Measurements from ENCODE around the gene DENND10.

DENND10 gene

GRCh38 chr10:119115926-119116325 is 12.0 kb downstream of the DENND10 start:
- DNase-seq (ENCODE audit: extremely low spot score), result no peak
- CTCF ChIA-PET, result no interaction called here
- TF ChIP-seq ZNF384 (IDR thresholded peaks at IDR 0.05) (no peak), ELF4 (IDR thresholded peaks at IDR 0.05) (no peak), FOXA1 (IDR thresholded peaks at IDR 0.05) (no peak), CTBP1 (IDR thresholded peaks at IDR 0.05; ENCODE audit: borderline replicate concordance) (no peak), ARNT (IDR thresholded peaks at IDR 0.05) (no peak), L3MBTL2 (conservative IDR thresholded peaks at IDR 0.05) (no peak), SP1 (IDR thresholded peaks at IDR 0.05) (no peak), HDGF (IDR thresholded peaks at IDR 0.05; ENCODE audit: borderline replicate concordance) (no peak), NFRKB (IDR thresholded peaks at IDR 0.05) (no peak), SUZ12 (IDR thresholded peaks at IDR 0.05) (no peak), TARDBP (IDR thresholded peaks at IDR 0.05) (no peak), FOXK2 (IDR thresholded peaks at IDR 0.05) (no peak), FOXM1 (IDR thresholded peaks at IDR 0.05; ENCODE audit: borderline replicate concordance) (no peak), PKNOX1 (IDR thresholded peaks at IDR 0.05) (no peak), LEF1 (IDR thresholded peaks at IDR 0.05; ENCODE audit: borderline replicate concordance) (no peak), BHLHE40 (IDR thresholded peaks at IDR 0.05; ENCODE audit: borderline replicate concordance) (no peak)
- POLR2A ChIA-PET, result interaction anchor here (1.0 kb wide), 1 partner anchor 12 kb away, joined by 4 read pairs; the partner anchor contains the start of gene DENND10

DNA sequence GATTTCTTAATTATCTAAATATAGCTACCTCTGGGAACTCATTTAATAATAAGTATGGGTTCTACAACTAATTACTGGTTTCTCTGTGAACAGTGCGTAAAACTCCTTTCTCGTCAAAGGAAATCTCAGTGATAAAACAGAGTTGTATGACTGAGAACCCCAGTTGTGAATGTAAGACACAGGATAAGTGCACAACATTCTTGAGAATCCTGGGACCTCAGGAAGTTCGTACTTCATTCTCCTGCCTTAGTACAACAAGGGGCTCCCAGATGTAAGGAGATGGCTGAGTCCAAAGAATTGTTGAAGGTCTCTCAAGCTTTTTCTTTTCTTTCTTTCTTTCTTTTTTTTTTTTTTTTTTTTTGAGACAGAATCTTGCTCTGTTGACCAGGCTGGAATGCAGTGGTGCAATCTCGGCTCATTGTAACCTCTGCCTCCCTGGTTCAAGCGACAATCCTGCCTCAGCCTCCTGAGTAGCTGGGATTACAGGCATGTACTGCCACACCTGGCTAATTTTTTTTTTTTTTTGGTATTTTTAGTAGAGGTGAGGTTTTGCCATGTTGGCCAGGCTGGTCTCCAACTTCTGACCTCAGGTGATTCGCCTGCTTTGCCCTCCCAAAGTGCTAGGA is 12.5 kb downstream of the DENND10 start:
- ChIA-PET CTCF (no interaction called here), POLR2A (interaction anchor here (1.0 kb wide), 1 partner anchor 12 kb away, joined by 4 read pairs; the partner anchor contains the start of gene DENND10)
- no peak for DNase-seq (ENCODE audit: extremely low spot score)
- TF ChIP-seq FOXM1 (IDR thresholded peaks at IDR 0.05; ENCODE audit: borderline replicate concordance) (no peak), ELF4 (IDR thresholded peaks at IDR 0.05) (no peak), PKNOX1 (IDR thresholded peaks at IDR 0.05) (no peak), CTBP1 (IDR thresholded peaks at IDR 0.05; ENCODE audit: borderline replicate concordance) (no peak), FOXK2 (IDR thresholded peaks at IDR 0.05) (no peak), SP1 (IDR thresholded peaks at IDR 0.05) (no peak), NFRKB (IDR thresholded peaks at IDR 0.05) (no peak), L3MBTL2 (conservative IDR thresholded peaks at IDR 0.05) (no peak), ZNF384 (IDR thresholded peaks at IDR 0.05) (no peak), ARNT (IDR thresholded peaks at IDR 0.05) (no peak), FOXA1 (IDR thresholded peaks at IDR 0.05) (no peak), TARDBP (IDR thresholded peaks at IDR 0.05) (no peak), LEF1 (IDR thresholded peaks at IDR 0.05; ENCODE audit: borderline replicate concordance) (no peak), SUZ12 (IDR thresholded peaks at IDR 0.05) (no peak), BHLHE40 (IDR thresholded peaks at IDR 0.05; ENCODE audit: borderline replicate concordance) (no peak), HDGF (IDR thresholded peaks at IDR 0.05; ENCODE audit: borderline replicate concordance) (no peak)

DNA sequence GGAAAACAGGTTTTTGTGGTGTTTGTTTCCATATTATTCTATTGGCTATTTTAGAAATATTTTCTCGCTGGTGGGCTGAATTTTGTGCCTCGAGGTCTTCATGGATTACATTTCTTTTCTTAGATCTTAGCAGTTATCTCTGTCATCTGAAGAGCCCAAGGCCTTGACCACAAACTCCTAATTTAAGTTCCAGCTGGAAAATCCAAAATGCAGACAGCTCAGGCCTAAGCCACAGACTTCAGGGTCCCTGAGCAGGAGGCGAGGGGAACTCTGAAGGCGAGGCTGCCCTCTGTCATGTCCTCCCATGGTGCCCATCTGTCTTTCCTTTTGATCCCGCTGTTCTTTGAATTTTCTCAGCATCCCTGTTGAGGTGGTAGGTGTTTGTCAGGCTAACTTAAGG is 14.3 kb downstream of the DENND10 start:
- ChIA-PET CTCF (no interaction called here), POLR2A (no interaction called here)
- no peak for DNase-seq (ENCODE audit: extremely low spot score)
- TF ChIP-seq HDGF (IDR thresholded peaks at IDR 0.05; ENCODE audit: borderline replicate concordance) (no peak), ARNT (IDR thresholded peaks at IDR 0.05) (no peak), ELF4 (IDR thresholded peaks at IDR 0.05) (no peak), SUZ12 (IDR thresholded peaks at IDR 0.05) (no peak), LEF1 (IDR thresholded peaks at IDR 0.05; ENCODE audit: borderline replicate concordance) (no peak), PKNOX1 (IDR thresholded peaks at IDR 0.05) (no peak), FOXK2 (IDR thresholded peaks at IDR 0.05) (no peak), L3MBTL2 (conservative IDR thresholded peaks at IDR 0.05) (no peak), CTBP1 (IDR thresholded peaks at IDR 0.05; ENCODE audit: borderline replicate concordance) (no peak), SP1 (IDR thresholded peaks at IDR 0.05) (no peak), BHLHE40 (IDR thresholded peaks at IDR 0.05; ENCODE audit: borderline replicate concordance) (no peak), NFRKB (IDR thresholded peaks at IDR 0.05) (no peak), ZNF384 (IDR thresholded peaks at IDR 0.05) (no peak)

DNA sequence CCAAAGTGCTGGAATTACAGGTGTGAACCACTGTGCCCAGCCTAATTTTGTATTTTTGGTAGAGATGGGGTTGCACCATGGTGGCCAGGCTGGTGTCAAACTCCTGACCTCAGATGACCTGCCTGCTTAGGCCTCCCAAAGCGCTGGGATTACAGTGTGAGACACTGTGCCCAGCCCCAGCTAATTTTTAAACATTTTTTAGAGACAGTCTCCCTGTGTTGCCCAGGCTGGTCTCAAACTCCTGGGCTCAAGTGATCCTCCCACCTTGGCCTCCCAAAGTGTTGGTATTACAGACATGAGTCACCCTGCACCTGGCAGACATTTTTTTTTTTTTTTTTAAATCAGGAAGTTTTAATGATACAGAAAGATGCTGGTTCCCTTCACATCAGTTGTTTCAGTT is 15.5 kb downstream of the DENND10 start:
- TF ChIP-seq L3MBTL2 (conservative IDR thresholded peaks at IDR 0.05) (no peak), CTBP1 (IDR thresholded peaks at IDR 0.05; ENCODE audit: borderline replicate concordance) (no peak), ARNT (IDR thresholded peaks at IDR 0.05) (no peak), FOXK2 (IDR thresholded peaks at IDR 0.05) (no peak), NFRKB (IDR thresholded peaks at IDR 0.05) (no peak), BHLHE40 (IDR thresholded peaks at IDR 0.05; ENCODE audit: borderline replicate concordance) (no peak), HDGF (IDR thresholded peaks at IDR 0.05; ENCODE audit: borderline replicate concordance) (no peak), SP1 (IDR thresholded peaks at IDR 0.05) (no peak), FOXM1 (IDR thresholded peaks at IDR 0.05; ENCODE audit: borderline replicate concordance) (no peak)
- POLR2A ChIA-PET, result no interaction called here
- DNase-seq (ENCODE audit: extremely low spot score), result no peak
- CTCF ChIA-PET, result no interaction called here

GRCh38 chr10:119120413-119120867 is 16.5 kb downstream of the DENND10 start:
- TF ChIP-seq FOXA1 (IDR thresholded peaks at IDR 0.05) (no peak), LEF1 (IDR thresholded peaks at IDR 0.05; ENCODE audit: borderline replicate concordance) (no peak), BHLHE40 (IDR thresholded peaks at IDR 0.05; ENCODE audit: borderline replicate concordance) (no peak), TARDBP (IDR thresholded peaks at IDR 0.05) (no peak), NFRKB (IDR thresholded peaks at IDR 0.05) (no peak), CTBP1 (IDR thresholded peaks at IDR 0.05; ENCODE audit: borderline replicate concordance) (no peak), SP1 (IDR thresholded peaks at IDR 0.05) (no peak), HDGF (IDR thresholded peaks at IDR 0.05; ENCODE audit: borderline replicate concordance) (no peak), ZNF384 (IDR thresholded peaks at IDR 0.05) (no peak), PKNOX1 (IDR thresholded peaks at IDR 0.05) (no peak)
- DNase-seq (ENCODE audit: extremely low spot score), result no peak
- ChIA-PET CTCF (no interaction called here), POLR2A (no interaction called here)

Measured in HEK293T (cell line).